ENCODE results near the gene COMMD1.

DNA sequence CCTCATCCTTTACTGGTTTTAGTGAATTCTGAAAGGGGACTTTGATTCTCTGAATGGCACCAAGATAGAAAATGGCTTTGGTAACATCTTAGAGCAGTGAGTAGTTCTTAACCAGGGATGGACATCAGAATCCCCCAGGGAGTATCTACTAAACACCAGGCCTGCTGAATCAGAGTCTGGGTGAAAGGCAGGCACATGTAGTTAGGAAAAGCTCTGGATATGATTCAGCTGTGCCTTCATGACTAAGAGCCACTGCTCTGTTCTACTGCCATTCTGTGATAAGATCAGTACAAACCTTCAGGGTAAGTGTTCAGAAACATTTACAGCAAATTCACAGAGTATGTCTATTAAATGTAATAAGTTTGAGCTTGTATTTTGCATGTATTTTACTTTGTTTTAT is 244.2 kb downstream of the COMMD1 start:
- TF ChIP-seq, protein P1, sequence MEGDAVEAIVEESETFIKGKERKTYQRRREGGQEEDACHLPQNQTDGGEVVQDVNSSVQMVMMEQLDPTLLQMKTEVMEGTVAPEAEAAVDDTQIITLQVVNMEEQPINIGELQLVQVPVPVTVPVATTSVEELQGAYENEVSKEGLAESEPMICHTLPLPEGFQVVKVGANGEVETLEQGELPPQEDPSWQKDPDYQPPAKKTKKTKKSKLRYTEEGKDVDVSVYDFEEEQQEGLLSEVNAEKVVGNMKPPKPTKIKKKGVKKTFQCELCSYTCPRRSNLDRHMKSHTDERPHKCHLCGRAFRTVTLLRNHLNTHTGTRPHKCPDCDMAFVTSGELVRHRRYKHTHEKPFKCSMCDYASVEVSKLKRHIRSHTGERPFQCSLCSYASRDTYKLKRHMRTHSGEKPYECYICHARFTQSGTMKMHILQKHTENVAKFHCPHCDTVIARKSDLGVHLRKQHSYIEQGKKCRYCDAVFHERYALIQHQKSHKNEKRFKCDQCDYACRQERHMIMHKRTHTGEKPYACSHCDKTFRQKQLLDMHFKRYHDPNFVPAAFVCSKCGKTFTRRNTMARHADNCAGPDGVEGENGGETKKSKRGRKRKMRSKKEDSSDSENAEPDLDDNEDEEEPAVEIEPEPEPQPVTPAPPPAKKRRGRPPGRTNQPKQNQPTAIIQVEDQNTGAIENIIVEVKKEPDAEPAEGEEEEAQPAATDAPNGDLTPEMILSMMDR (IDR thresholded peaks at IDR 0.05) = no peak
- TF ChIP-seq JUN (IDR thresholded peaks at IDR 0.05) = no peak
- no peak for TF ChIP-seq CBX2 (IDR thresholded peaks at IDR 0.05; ENCODE audit: borderline replicate concordance, low read depth)
- TF ChIP-seq, protein P2, sequence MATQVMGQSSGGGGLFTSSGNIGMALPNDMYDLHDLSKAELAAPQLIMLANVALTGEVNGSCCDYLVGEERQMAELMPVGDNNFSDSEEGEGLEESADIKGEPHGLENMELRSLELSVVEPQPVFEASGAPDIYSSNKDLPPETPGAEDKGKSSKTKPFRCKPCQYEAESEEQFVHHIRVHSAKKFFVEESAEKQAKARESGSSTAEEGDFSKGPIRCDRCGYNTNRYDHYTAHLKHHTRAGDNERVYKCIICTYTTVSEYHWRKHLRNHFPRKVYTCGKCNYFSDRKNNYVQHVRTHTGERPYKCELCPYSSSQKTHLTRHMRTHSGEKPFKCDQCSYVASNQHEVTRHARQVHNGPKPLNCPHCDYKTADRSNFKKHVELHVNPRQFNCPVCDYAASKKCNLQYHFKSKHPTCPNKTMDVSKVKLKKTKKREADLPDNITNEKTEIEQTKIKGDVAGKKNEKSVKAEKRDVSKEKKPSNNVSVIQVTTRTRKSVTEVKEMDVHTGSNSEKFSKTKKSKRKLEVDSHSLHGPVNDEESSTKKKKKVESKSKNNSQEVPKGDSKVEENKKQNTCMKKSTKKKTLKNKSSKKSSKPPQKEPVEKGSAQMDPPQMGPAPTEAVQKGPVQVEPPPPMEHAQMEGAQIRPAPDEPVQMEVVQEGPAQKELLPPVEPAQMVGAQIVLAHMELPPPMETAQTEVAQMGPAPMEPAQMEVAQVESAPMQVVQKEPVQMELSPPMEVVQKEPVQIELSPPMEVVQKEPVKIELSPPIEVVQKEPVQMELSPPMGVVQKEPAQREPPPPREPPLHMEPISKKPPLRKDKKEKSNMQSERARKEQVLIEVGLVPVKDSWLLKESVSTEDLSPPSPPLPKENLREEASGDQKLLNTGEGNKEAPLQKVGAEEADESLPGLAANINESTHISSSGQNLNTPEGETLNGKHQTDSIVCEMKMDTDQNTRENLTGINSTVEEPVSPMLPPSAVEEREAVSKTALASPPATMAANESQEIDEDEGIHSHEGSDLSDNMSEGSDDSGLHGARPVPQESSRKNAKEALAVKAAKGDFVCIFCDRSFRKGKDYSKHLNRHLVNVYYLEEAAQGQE (IDR thresholded peaks at IDR 0.05) = no peak
- TF ChIP-seq PHF8 (IDR thresholded peaks at IDR 0.05; ENCODE audit: borderline replicate concordance, low read depth) = no peak
- no peak for TF ChIP-seq CEBPB (IDR thresholded peaks at IDR 0.05)
- TF ChIP-seq POLR2A (IDR thresholded peaks at IDR 0.05; ENCODE audit: low read length) = no peak
- no peak for TF ChIP-seq ZC3H11A (IDR thresholded peaks at IDR 0.05)
- TF ChIP-seq RAD21 (conservative IDR thresholded peaks at IDR 0.05 in 1 of 2, IDR thresholded peaks at IDR 0.05 in 1 of 2) = no peak
- no peak for TF ChIP-seq TP53 (CRISPR knock-in tag; IDR thresholded peaks at IDR 0.05)
- TF ChIP-seq RCOR1 (IDR thresholded peaks at IDR 0.05; ENCODE audit: low read depth, low read length) = no peak
- TF ChIP-seq ESRRA (IDR thresholded peaks at IDR 0.05; ENCODE audit: borderline replicate concordance, low read length) = no peak
